ENCODE measurements around the gene RASSF9. TPM values are rescaled to one million over a fixed set of nuclear protein-coding genes. Genes with fewer than 3 reads are reported as not detected.

The RASSF9 gene
- total and polyA plus RNA-seq, 9 of the 15 experiments (the other 6 are each of a cell fraction or from before 2014, with no cell fraction given): not detected

- WGBS (ENCODE audit: insufficient coverage, low coverage, missing lambda C conversion rate): 0% methylated on average over 2 of the region's 2 CpGs
- no peak for FAIRE-seq
- TF ChIP-seq, protein P1, sequence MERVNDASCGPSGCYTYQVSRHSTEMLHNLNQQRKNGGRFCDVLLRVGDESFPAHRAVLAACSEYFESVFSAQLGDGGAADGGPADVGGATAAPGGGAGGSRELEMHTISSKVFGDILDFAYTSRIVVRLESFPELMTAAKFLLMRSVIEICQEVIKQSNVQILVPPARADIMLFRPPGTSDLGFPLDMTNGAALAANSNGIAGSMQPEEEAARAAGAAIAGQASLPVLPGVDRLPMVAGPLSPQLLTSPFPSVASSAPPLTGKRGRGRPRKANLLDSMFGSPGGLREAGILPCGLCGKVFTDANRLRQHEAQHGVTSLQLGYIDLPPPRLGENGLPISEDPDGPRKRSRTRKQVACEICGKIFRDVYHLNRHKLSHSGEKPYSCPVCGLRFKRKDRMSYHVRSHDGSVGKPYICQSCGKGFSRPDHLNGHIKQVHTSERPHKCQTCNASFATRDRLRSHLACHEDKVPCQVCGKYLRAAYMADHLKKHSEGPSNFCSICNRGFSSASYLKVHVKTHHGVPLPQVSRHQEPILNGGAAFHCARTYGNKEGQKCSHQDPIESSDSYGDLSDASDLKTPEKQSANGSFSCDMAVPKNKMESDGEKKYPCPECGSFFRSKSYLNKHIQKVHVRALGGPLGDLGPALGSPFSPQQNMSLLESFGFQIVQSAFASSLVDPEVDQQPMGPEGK (CRISPR knock-in tag; IDR thresholded peaks at IDR 0.05; ENCODE audit: borderline replicate concordance): no peak
- TF ChIP-seq NFIC (IDR thresholded peaks at IDR 0.05) (no peak), MAFG (tag; conservative IDR thresholded peaks at IDR 0.05) (no peak), TRIM25 (IDR thresholded peaks at IDR 0.05; ENCODE audit: borderline replicate concordance) (no peak), U2AF1 (optimal IDR thresholded peaks at IDR 0.05; ENCODE audit: low read depth, low read length) (no peak), ZNF407 (IDR thresholded peaks at IDR 0.05; ENCODE audit: low read depth) (no peak), KLF13 (tag; IDR thresholded peaks at IDR 0.05; ENCODE audit: borderline replicate concordance, low read depth) (no peak), ZNF785 (CRISPR knock-in tag; IDR thresholded peaks at IDR 0.05) (no peak), PRMT5 (CRISPR knock-in tag; IDR thresholded peaks at IDR 0.05) (no peak)
- TF ChIP-seq, protein P2, sequence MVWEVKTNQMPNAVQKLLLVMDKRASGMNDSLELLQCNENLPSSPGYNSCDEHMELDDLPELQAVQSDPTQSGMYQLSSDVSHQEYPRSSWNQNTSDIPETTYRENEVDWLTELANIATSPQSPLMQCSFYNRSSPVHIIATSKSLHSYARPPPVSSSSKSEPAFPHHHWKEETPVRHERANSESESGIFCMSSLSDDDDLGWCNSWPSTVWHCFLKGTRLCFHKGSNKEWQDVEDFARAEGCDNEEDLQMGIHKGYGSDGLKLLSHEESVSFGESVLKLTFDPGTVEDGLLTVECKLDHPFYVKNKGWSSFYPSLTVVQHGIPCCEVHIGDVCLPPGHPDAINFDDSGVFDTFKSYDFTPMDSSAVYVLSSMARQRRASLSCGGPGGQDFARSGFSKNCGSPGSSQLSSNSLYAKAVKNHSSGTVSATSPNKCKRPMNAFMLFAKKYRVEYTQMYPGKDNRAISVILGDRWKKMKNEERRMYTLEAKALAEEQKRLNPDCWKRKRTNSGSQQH (CRISPR knock-in tag; IDR thresholded peaks at IDR 0.05): no peak
Measured at GRCh38 chr12:85779768-85780167, 56.4 kb downstream of the RASSF9 start.

More at GRCh38 chr12:85779768-85780167, 56.4 kb downstream of the RASSF9 start:
- Histone ChIP-seq H3K27ac (ENCODE audit: extremely low read depth, low read depth, low read length) (no peak overlapping the region), H2AFZ (ENCODE audit: low read depth, low read length) (no peak overlapping the region), H3K4me3 (no peak overlapping the region), H3K36me3 (ENCODE audit: control insufficient read depth, insufficient read depth, low read length) (no peaks in the 10 kb centered on the region), H4K20me1 (replicated peaks; ENCODE audit: control insufficient read depth, insufficient read depth, low read length) (no peaks in the 10 kb centered on the region), H3K9ac (ENCODE audit: insufficient read depth in 1 of 2, low read depth in 2 of 2, low read length in 2 of 2) (no peak overlapping the region), H3K9me3 (replicated peaks; ENCODE audit: control insufficient read depth, insufficient read depth, low read depth, low read length) (no peaks in the 10 kb centered on the region), H3K4me1 (replicated peaks in 1 of 2; ENCODE audit: control insufficient read depth in 2 of 2, insufficient read depth in 2 of 2, low read length in 2 of 2) (no peaks in the 10 kb centered on the region), H3K4me2 (ENCODE audit: insufficient read depth, low read length) (no peak overlapping the region), H3K79me2 (ENCODE audit: control insufficient read depth, insufficient read depth, low read length) (no peaks in the 10 kb centered on the region), H3K9me1 (ENCODE audit: control insufficient read depth, insufficient read depth, low read length) (no peaks in the 10 kb centered on the region), H3K27me3 (ENCODE audit: control insufficient read depth in 2 of 2, insufficient read depth in 2 of 2, low read length in 2 of 2) (no peaks in the 10 kb centered on the region)
- DNase-seq (ENCODE audit: extremely low read depth in 1 of 4, low spot score in 3 of 4) (no peak), ATAC-seq (no peak)
- CTCF ChIA-PET (ENCODE audit: low intra/inter-chr PET ratio): no interaction called here
- no TSS peak for BruUV-seq (replicated peaks)
- POLR2A ChIA-PET: no interaction called here
- in situ Hi-C loops (cut with MboI): no loop called here
- intact Hi-C loops (cut with micrococcal nuclease): no loop called here

Data from K562 (cell line).